Osteoblast (primary cell): ENCODE data around the gene PPCS. TPM values are rescaled to one million over a fixed set of nuclear protein-coding genes. Genes with fewer than 3 reads are reported as not detected.

Experiments used
- DNase-seq: peaks from one replicate; pipeline ENCODE4 v3.0.0; 2011; ENCODE audit warnings: low spot score, mixed read lengths; ENCODE audit not compliant: insufficient read length; ENCODE audit errors: missing footprints
- H2AFZ ChIP-seq: 2 replicates; pipeline ENCODE4 v1.6.0; 2011; ENCODE audit warnings: mild to moderate bottlenecking, low read length
- H3K27ac ChIP-seq: 2 replicates; pipeline ENCODE4 v1.5.1; 2011; ENCODE audit warnings: mild to moderate bottlenecking, low read depth, low read length, moderate library complexity
- H3K27me3 ChIP-seq: 2 replicates; pipeline ENCODE4 v1.6.0; 2012; ENCODE audit warnings: mild to moderate bottlenecking, control low read depth, inconsistent platforms, low read length, moderate library complexity; ENCODE audit not compliant: insufficient read depth
- H3K36me3 ChIP-seq: 2 replicates; pipeline ENCODE4 v1.5.1; 2011; ENCODE audit warnings: mild to moderate bottlenecking, low read length, control low read depth, moderate library complexity; ENCODE audit not compliant: insufficient read depth
- H3K4me1 ChIP-seq: 2 replicates; pipeline ENCODE4 v1.5.1; 2011; ENCODE audit warnings: mild to moderate bottlenecking, low read length, control low read depth, moderate library complexity; ENCODE audit not compliant: insufficient read depth
- H3K4me2 ChIP-seq: 2 replicates; pipeline ENCODE4 v1.6.0; 2011; ENCODE audit warnings: mild to moderate bottlenecking, low read length; ENCODE audit not compliant: insufficient read depth
- H3K4me3 ChIP-seq: fragments of 200-600 bp; sonication (generic); 3 replicates; pipeline ENCODE4 v1.5.1; 2012; ENCODE audit warnings: mild to moderate bottlenecking, low read length, inconsistent platforms; ENCODE audit not compliant: insufficient read depth
- H3K79me2 ChIP-seq: 2 replicates; pipeline ENCODE4 v1.6.0; 2012; ENCODE audit warnings: mild to moderate bottlenecking, low read length, control low read depth, inconsistent platforms; ENCODE audit not compliant: insufficient read depth
- H3K9me3 ChIP-seq: 2 replicates; pipeline ENCODE4 v1.5.1; 2011; ENCODE audit warnings: low read depth, low read length, control low read depth
- H4K20me1 ChIP-seq: 2 replicates; pipeline ENCODE4 v1.6.0; 2012; ENCODE audit warnings: mild to moderate bottlenecking, low read length, control low read depth; ENCODE audit not compliant: insufficient read depth
- CTCF ChIP-seq: IDR thresholded peaks from 2 replicates; pipeline ENCODE4 v1.5.1; 2011; ENCODE audit warnings: mild to moderate bottlenecking, low read depth, low read length, moderate library complexity; ENCODE audit errors: extremely low read depth
- total RNA-seq: library from RNA; depleted of rRNA; stranded (reverse); fragments of >200 nt; gene quantifications from 2 replicates; pipeline ENCODE4 v1.2.3, GENCODE V29; 2012

Gene PPCS
- total RNA-seq: 64.4 and 72.2 TPM in 2 replicates

- H3K27ac ChIP-seq: peak within 1 kb of the TSS; percentile 72
- DNase-seq: peak; percentile 95
- no peaks in the 10 kb centered on the region for H3K9me3 ChIP-seq
- peaks cover 11% of the 10 kb centered on the region for H3K36me3 ChIP-seq
- H3K79me2 ChIP-seq: peaks cover 12% of the 10 kb centered on the region
- no peaks in the 10 kb centered on the region for H4K20me1 ChIP-seq
- peak within 1 kb of the TSS; percentile 95 for H3K4me2 ChIP-seq
- TF ChIP-seq CTCF: no peak
- peak within 1 kb of the TSS; percentile 97 for H2AFZ ChIP-seq
- H3K27me3 ChIP-seq: no peaks in the 10 kb centered on the region
- H3K4me1 ChIP-seq: peaks cover 8% of the 10 kb centered on the region
- H3K4me3 ChIP-seq: peak within 1 kb of the TSS; percentile 78
Observed at GRCh38 chr1:42456010-42456753, at the start of gene PPCS, which contains the start of gene ZMYND12. Gene PPCS, plus strand, starts transcription at chr1:42456543. Its CDS starts 23 bp downstream, at chr1:42456566. Gene ZMYND12, minus strand, starts transcription at chr1:42456022. Its CDS starts 25 bp downstream, at chr1:42455997.

- no peak overlapping the region for H3K4me3 ChIP-seq
- no peaks in the 10 kb centered on the region for H3K36me3 ChIP-seq
- H3K9me3 ChIP-seq: no peaks in the 10 kb centered on the region
- H3K4me2 ChIP-seq: no peak overlapping the region
- no peak overlapping the region for H3K27ac ChIP-seq
- no peaks in the 10 kb centered on the region for H3K4me1 ChIP-seq
- TF ChIP-seq CTCF: no peak
- no peak for DNase-seq
- H3K79me2 ChIP-seq: no peaks in the 10 kb centered on the region
- no peaks in the 10 kb centered on the region for H4K20me1 ChIP-seq
- no peak overlapping the region for H2AFZ ChIP-seq
- peaks cover 27% of the 10 kb centered on the region for H3K27me3 ChIP-seq
Observed at GRCh38 chr1:42414551-42415496, 41.5 kb upstream of the PPCS start.

GRCh38 chr1:42417166-42417565 lies 39.2 kb upstream of the PPCS start:
- Histone ChIP-seq H3K27ac (no peak overlapping the region), H3K27me3 (peaks cover 37% of the 10 kb centered on the region), H4K20me1 (no peaks in the 10 kb centered on the region), H3K36me3 (no peaks in the 10 kb centered on the region), H3K79me2 (no peaks in the 10 kb centered on the region), H3K9me3 (no peaks in the 10 kb centered on the region), H3K4me2 (no peak overlapping the region), H3K4me1 (peaks cover 10% of the 10 kb centered on the region), H3K4me3 (no peak overlapping the region), H2AFZ (no peak overlapping the region)
- no peak for TF ChIP-seq CTCF
- no peak for DNase-seq
